OCI-LY7 (cell line): ENCODE data around the gene AKAP8L. TPM values are rescaled to one million over a fixed set of nuclear protein-coding genes. Genes with fewer than 3 reads are reported as not detected.

Experiments used
- BruUV-seq: library from RNA; stranded (reverse); fragments of 400-500 nt; replicated peaks from 2 replicates; lab custom pipeline; 2021; lab: Mats Ljungman, UMichigan
- CTCF ChIA-PET: fragments of 300-600 bp; sonication (Branson Sonifier 250); formaldehyde crosslinking; loops from one replicate; lab custom pipeline; 2022; ENCODE audit warnings: antibody characterized with exemption; ENCODE audit not compliant: unreplicated experiment; lab: Charles Lee
- POLR2A ChIA-PET: fragments of 300-600 bp; sonication (Branson Sonifier 250); formaldehyde crosslinking; loops from one replicate; lab custom pipeline; 2022; ENCODE audit warnings: antibody characterized with exemption; lab: Charles Lee
- DNase-seq: peaks from one replicate; pipeline ENCODE4 v3.0.0-alpha.2; 2015; ENCODE audit warnings: low spot score
- H2AFZ ChIP-seq: fragments of 200-600 bp; sonication (generic), shearing (Covaris generic); 2 replicates; pipeline ENCODE4 v1.6.1; 2014; ENCODE audit warnings: mild to moderate bottlenecking, antibody characterized with exemption, low read length, moderate library complexity
- H3K27ac ChIP-seq: fragments of 200-600 bp; sonication (generic); 2 replicates; pipeline ENCODE4 v1.5.1; 2014; ENCODE audit warnings: mixed run types, low read depth, mild to moderate bottlenecking, moderate library complexity, low read length, inconsistent platforms; ENCODE audit not compliant: poor library complexity, severe bottlenecking
- H3K36me3 ChIP-seq: fragments of 200-600 bp; sonication (generic); 2 replicates; pipeline ENCODE4 v1.6.1; 2014; ENCODE audit warnings: mild to moderate bottlenecking, antibody characterized with exemption, low read length, moderate library complexity, mixed read lengths; ENCODE audit not compliant: insufficient read depth
- H3K4me1 ChIP-seq: fragments of 200-600 bp; sonication (generic); 2 replicates; pipeline ENCODE4 v1.5.1; 2014; ENCODE audit warnings: mild to moderate bottlenecking, low read length; ENCODE audit not compliant: insufficient read depth, poor library complexity, severe bottlenecking
- H3K4me2 ChIP-seq: fragments of 200-600 bp; sonication (generic); 2 replicates; pipeline ENCODE4 v1.6.1; 2014; ENCODE audit warnings: mild to moderate bottlenecking, low read length
- H3K4me3 ChIP-seq: fragments of 200-600 bp; sonication (generic); 2 replicates; pipeline ENCODE4 v1.5.1; 2014; ENCODE audit warnings: mild to moderate bottlenecking, low read depth, low read length; ENCODE audit not compliant: poor library complexity, severe bottlenecking
- H3K79me2 ChIP-seq: fragments of 200-600 bp; sonication (generic); 2 replicates; pipeline ENCODE4 v1.6.1; 2016; ENCODE audit warnings: low read depth, mild to moderate bottlenecking, low read length, moderate library complexity, mixed read lengths; ENCODE audit not compliant: insufficient read depth
- H3K9me2 ChIP-seq: fragments of 200-600 bp; sonication (generic); 2 replicates; pipeline ENCODE4 v1.6.1; 2016; ENCODE audit warnings: mild to moderate bottlenecking, low read length, mixed read lengths; ENCODE audit not compliant: insufficient read depth
- H3K9me3 ChIP-seq: fragments of 200-600 bp; sonication (generic); 2 replicates; pipeline ENCODE4 v1.6.1; 2014; ENCODE audit warnings: mild to moderate bottlenecking, mixed run types, low read length, mixed read lengths
- H4K20me1 ChIP-seq: fragments of 200-600 bp; sonication (generic); 2 replicates; pipeline ENCODE4 v1.6.1; 2014; ENCODE audit warnings: mild to moderate bottlenecking, antibody characterized with exemption, low read length, moderate library complexity, mixed read lengths; ENCODE audit not compliant: insufficient read depth
- CTCF ChIP-seq: fragments of 200-600 bp; sonication (generic); conservative IDR thresholded peaks from 2 replicates; pipeline ENCODE4 v1.5.1; 2014; ENCODE audit warnings: mild to moderate bottlenecking, antibody characterized with exemption, low read length, moderate library complexity, mixed read lengths
- EZH2phosphoT487 ChIP-seq: fragments of 200-600 bp; sonication (generic); IDR thresholded peaks from 2 replicates; pipeline ENCODE4 v1.6.1; 2018; ENCODE audit warnings: low read depth, borderline replicate concordance, mild to moderate bottlenecking, mixed run types, antibody characterized with exemption, low read length, moderate library complexity, mixed read lengths
- intact Hi-C: fragments of 100-400 bp; cut with micrococcal nuclease; formaldehyde crosslinking; loops from one replicate; pipeline ENCODE4 v1.10.0; 2022; ENCODE audit not compliant: unreplicated experiment
- total RNA-seq, 2 experiments: library from RNA; depleted of rRNA in 1 of 2; stranded (reverse); fragments of >200 nt in 1 of 2; shearing (Covaris generic) in 1 of 2; gene quantifications; 2 replicates each; pipeline ENCODE4 v1.2.3, GENCODE V29; 2014 to 2022

AKAP8L gene
- total RNA-seq, 2 experiments from 2014 or later: 119 to 124 TPM

- Histone ChIP-seq H3K4me1 (peaks cover 21% of the 10 kb centered on the region), H3K36me3 (peaks cover 21% of the 10 kb centered on the region), H2AFZ (peak overlapping the region; percentile 94), H4K20me1 (no peaks in the 10 kb centered on the region), H3K27ac (peak overlapping the region; percentile 67), H3K9me3 (no peaks in the 10 kb centered on the region), H3K4me2 (peak overlapping the region; percentile 86), H3K79me2 (peaks cover 24% of the 10 kb centered on the region), H3K4me3 (peak overlapping the region; percentile 89), H3K9me2 (no peaks in the 10 kb centered on the region)
- DNase-seq: peak; percentile 92
- intact Hi-C loops: loop anchor here (5.0 kb wide), 1 partner anchor 124 kb away; no protein-coding TSS in a partner anchor
- ChIA-PET CTCF (interaction anchor here (0.6 to 1.1 kb wide), 2 partner anchors 14 to 1526 kb away, joined by 3 to 5 read pairs; no protein-coding TSS in a partner anchor), POLR2A (interaction anchor here (0.6 to 0.9 kb wide), 2 partner anchors 31 to 53 kb away, joined by 3 to 5 read pairs; no protein-coding TSS in a partner anchor)
- no TSS peak for BruUV-seq
- TF ChIP-seq EZH2phosphoT487 (no peak), CTCF (no peak)
Observed at GRCh38 chr19:15432629-15433518, 14.1 kb upstream of the AKAP8L start.

- Histone ChIP-seq H3K27ac (peak overlapping the region; percentile 45), H3K9me2 (no peaks in the 10 kb centered on the region), H3K4me3 (peak overlapping the region; percentile 85), H3K9me3 (no peaks in the 10 kb centered on the region), H3K36me3 (peaks cover 30% of the 10 kb centered on the region), H2AFZ (no peak overlapping the region), H3K79me2 (peaks cover 24% of the 10 kb centered on the region), H4K20me1 (no peaks in the 10 kb centered on the region), H3K4me1 (peaks cover 21% of the 10 kb centered on the region), H3K4me2 (peak overlapping the region; percentile 83)
- ChIA-PET POLR2A (interaction anchor here (0.9 kb wide), 2 partner anchors 13 to 31 kb away, joined by 3 to 5 read pairs; partner anchors contain the start of gene AKAP8L), CTCF (interaction anchor here (0.6 to 1.1 kb wide), 2 partner anchors 13 to 1525 kb away, joined by 3 to 5 read pairs; no protein-coding TSS in a partner anchor)
- peak; percentile 33 for DNase-seq
- TF ChIP-seq EZH2phosphoT487 (no peak), CTCF (no peak)
- intact Hi-C loops: loop anchor here (5.0 kb wide), 1 partner anchor 125 kb away; no protein-coding TSS in a partner anchor
- no TSS peak for BruUV-seq
Observed at GRCh38 chr19:15432018-15432494, 13.3 kb upstream of the AKAP8L start.
